ENCODE results near the gene OCIAD1.

- no peak for TF ChIP-seq CTCF (IDR thresholded peaks at IDR 0.05; ENCODE audit: low read depth, low read length, missing input control)
- no peak for TF ChIP-seq MAX (IDR thresholded peaks at IDR 0.05)
- no peak for TF ChIP-seq TAF1 (conservative IDR thresholded peaks at IDR 0.05)
- no peak for TF ChIP-seq YY1 (IDR thresholded peaks at IDR 0.05)
- no peak for TF ChIP-seq REST (IDR thresholded peaks at IDR 0.05)
- no peak for TF ChIP-seq ZBTB33 (IDR thresholded peaks at IDR 0.05)
- TF ChIP-seq EGR1 (IDR thresholded peaks at IDR 0.05; ENCODE audit: low read depth in 2 of 2) = no peak
- TF ChIP-seq SP1 (IDR thresholded peaks at IDR 0.05) = no peak
- no peak for TF ChIP-seq JUND (IDR thresholded peaks at IDR 0.05)
- no peak for TF ChIP-seq HNF4G (IDR thresholded peaks at IDR 0.05)
- TF ChIP-seq FOXA1 (IDR thresholded peaks at IDR 0.05) = no peak
- TF ChIP-seq RAD21 (IDR thresholded peaks at IDR 0.05) = no peak
- TF ChIP-seq ATF3 (IDR thresholded peaks at IDR 0.05) = no peak
- no peak for TF ChIP-seq GABPA (IDR thresholded peaks at IDR 0.05 in 1 of 2, conservative IDR thresholded peaks at IDR 0.05 in 1 of 2)
Observed at GRCh38 chr4:48798117-48798516, 32.8 kb upstream of the OCIAD1 start.

Data from liver (tissue), 3 donors.